Endothelial cell of umbilical vein (primary cell): ENCODE measurements around the gene DBNDD2.

Source experiments
- EZH2 ChIP-seq: IDR thresholded peaks from 2 replicates; pipeline ENCODE4 v1.6.1; 2012; ENCODE audit warnings: borderline replicate concordance, low read depth, mild to moderate bottlenecking, moderate library complexity, low read length, inconsistent platforms; ENCODE audit not compliant: severe bottlenecking
- POLR2A ChIP-seq: IDR thresholded peaks from 2 replicates; pipeline ENCODE4 v1.6.1; 2012; ENCODE audit warnings: low read depth, mild to moderate bottlenecking, control low read depth, low read length
- TF ChIP-seq, protein P1 (sequence below), 2 donors: IDR thresholded peaks; 1 replicate in 1 of 2; 2 replicates in 1 of 2; pipeline ENCODE4 v1.5.1; 2011; ENCODE audit warnings: low read length in 2 of 2, mild to moderate bottlenecking in 2 of 2, moderate library complexity in 2 of 2, control low read depth in 1 of 2, inconsistent platforms in 1 of 2, low read depth in 1 of 2; ENCODE audit not compliant: insufficient read depth in 1 of 2; ENCODE audit errors: extremely low read depth in 1 of 2
- TF ChIP-seq, protein P2 (sequence below): IDR thresholded peaks from 2 replicates; pipeline ENCODE4 v1.6.1; 2011; ENCODE audit not compliant: insufficient read depth, insufficient read length

- TF ChIP-seq, protein P1, sequence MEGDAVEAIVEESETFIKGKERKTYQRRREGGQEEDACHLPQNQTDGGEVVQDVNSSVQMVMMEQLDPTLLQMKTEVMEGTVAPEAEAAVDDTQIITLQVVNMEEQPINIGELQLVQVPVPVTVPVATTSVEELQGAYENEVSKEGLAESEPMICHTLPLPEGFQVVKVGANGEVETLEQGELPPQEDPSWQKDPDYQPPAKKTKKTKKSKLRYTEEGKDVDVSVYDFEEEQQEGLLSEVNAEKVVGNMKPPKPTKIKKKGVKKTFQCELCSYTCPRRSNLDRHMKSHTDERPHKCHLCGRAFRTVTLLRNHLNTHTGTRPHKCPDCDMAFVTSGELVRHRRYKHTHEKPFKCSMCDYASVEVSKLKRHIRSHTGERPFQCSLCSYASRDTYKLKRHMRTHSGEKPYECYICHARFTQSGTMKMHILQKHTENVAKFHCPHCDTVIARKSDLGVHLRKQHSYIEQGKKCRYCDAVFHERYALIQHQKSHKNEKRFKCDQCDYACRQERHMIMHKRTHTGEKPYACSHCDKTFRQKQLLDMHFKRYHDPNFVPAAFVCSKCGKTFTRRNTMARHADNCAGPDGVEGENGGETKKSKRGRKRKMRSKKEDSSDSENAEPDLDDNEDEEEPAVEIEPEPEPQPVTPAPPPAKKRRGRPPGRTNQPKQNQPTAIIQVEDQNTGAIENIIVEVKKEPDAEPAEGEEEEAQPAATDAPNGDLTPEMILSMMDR (IDR thresholded peaks at IDR 0.05; ENCODE audit: extremely low read depth in 1 of 2, insufficient read depth in 1 of 2, low read depth in 1 of 2, low read length in 2 of 2) = no peak
- TF ChIP-seq POLR2A = no peak
- TF ChIP-seq, protein P2, sequence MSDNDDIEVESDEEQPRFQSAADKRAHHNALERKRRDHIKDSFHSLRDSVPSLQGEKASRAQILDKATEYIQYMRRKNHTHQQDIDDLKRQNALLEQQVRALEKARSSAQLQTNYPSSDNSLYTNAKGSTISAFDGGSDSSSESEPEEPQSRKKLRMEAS = no peak
- no peak for TF ChIP-seq EZH2
Measured at GRCh38 chr20:45407783-45408645, at the start of gene DBNDD2.
